Upper lobe of left lung (tissue), 6 donors: Measurements from ENCODE around the gene FBXL13. TPM values are rescaled to one million over a fixed set of nuclear protein-coding genes. Genes with fewer than 3 reads are reported as not detected.

Experiments used
- ATAC-seq, 2 donors: fragments of 200-7000 bp; cut with Tn5 transposase; one replicate each; pipeline ENCODE4 v1.9.1; 2022; ENCODE audit warnings: mild to moderate bottlenecking in 2 of 2, moderate library complexity in 2 of 2; ENCODE audit not compliant: low FRiP score in 2 of 2
- DNase-seq, 2 donors: peaks; one replicate each; pipeline ENCODE4 v3.0.0-alpha.2; 2019 to 2020
- H3K27ac ChIP-seq, 4 donors: fragments of 200-600 bp; sonication (generic); one replicate each; pipeline ENCODE4 v1.5.1; 2016 to 2019
- H3K27me3 ChIP-seq, 4 donors: fragments of 200-600 bp; sonication (generic); one replicate each; pipeline ENCODE4 v1.5.1; 2017 to 2019
- H3K36me3 ChIP-seq, 4 donors: fragments of 200-600 bp; sonication (generic); one replicate each; pipeline ENCODE4 v1.5.1; 2016 to 2019
- H3K4me1 ChIP-seq, 4 donors: fragments of 200-600 bp; sonication (generic); one replicate each; pipeline ENCODE4 v1.5.1; 2018 to 2019
- H3K4me3 ChIP-seq, 4 donors: fragments of 200-600 bp; sonication (generic); one replicate each; pipeline ENCODE4 v1.5.1; 2017 to 2019; ENCODE audit warnings: mild to moderate bottlenecking in 2 of 4, moderate library complexity in 1 of 4
- H3K9me3 ChIP-seq, 4 donors: fragments of 200-600 bp; sonication (generic); one replicate each; pipeline ENCODE4 v1.5.1; 2018 to 2019
- CTCF ChIP-seq, 6 experiments: fragments of 450-650 bp in 4 of 6; fragments of 200-600 bp in 2 of 6; sonication (generic) in 2 of 6; IDR thresholded peaks; one replicate each; pipeline ENCODE4 v1.5.1; 2016 to 2019; ENCODE audit warnings: antibody characterized with exemption in 6 of 6
- EP300 ChIP-seq, 4 donors: sonication (generic); formaldehyde crosslinking; IDR thresholded peaks; one replicate each; pipeline ENCODE4 v1.5.1; 2017; ENCODE audit warnings: antibody characterized with exemption in 4 of 4, control low read depth in 2 of 4
- POLR2A ChIP-seq, 4 donors: fragments of 450-650 bp; IDR thresholded peaks; one replicate each; pipeline ENCODE4 v1.5.1; 2016 to 2017; ENCODE audit warnings: antibody characterized with exemption in 4 of 4, mild to moderate bottlenecking in 2 of 4
- POLR2AphosphoS5 ChIP-seq, 2 donors: sonication (generic); formaldehyde crosslinking; IDR thresholded peaks; one replicate each; pipeline ENCODE4 v1.5.1; 2017; ENCODE audit warnings: antibody characterized with exemption in 2 of 2
- WGBS, 2 donors: methylation state at CpG; one replicate each; pipeline ENCODE4 v1.1.5; 2017 to 2018; 5-methylcytosine and 5-hydroxymethylcytosine counted together
- total RNA-seq, 6 donors: library from RNA; depleted of rRNA in 4 of 6; stranded (reverse); fragments of >200 nt in 4 of 6; gene quantifications; one replicate each; pipeline versions ENCODE4 v1.1.0 to v1.2.1, GENCODE V29; 2016 to 2021
- donor health status: DM: no; HTN: no; CAD: no; lungs with moderate emphysema.
- donor health status: DM: no; HTN: yes; CAD: no; lungs with severe emphysema.

FBXL13 gene
- total RNA-seq, 6 donors from 2014 or later, result 1.6 to 11.6 (median 2.9) TPM

GRCh38 chr7:103011650-103012049 lies 62.9 kb downstream of the FBXL13 start:
- Histone ChIP-seq H3K27me3 (no peaks in the 10 kb centered on the region), H3K9me3 (peaks cover 0 to 6% (median 0%) of the 10 kb centered on the region in 4 donors), H3K4me3 (no peak overlapping the region), H3K27ac (no peak overlapping the region), H3K36me3 (no peaks in the 10 kb centered on the region), H3K4me1 (no peaks in the 10 kb centered on the region)
- TF ChIP-seq EP300 (IDR thresholded peaks at IDR 0.05), result no peak
- no peak for TF ChIP-seq POLR2AphosphoS5 (IDR thresholded peaks at IDR 0.05)
- WGBS, 2 donors, result 71 to 73% methylated on average over 3 of the region's 3 CpGs
- no peak for DNase-seq
- ATAC-seq, result no peak

- no peaks in the 10 kb centered on the region for H3K4me1 ChIP-seq
- ATAC-seq, result no peak
- H3K27ac ChIP-seq, result no peak overlapping the region
- no peak for TF ChIP-seq CTCF (IDR thresholded peaks at IDR 0.05)
- TF ChIP-seq POLR2AphosphoS5 (IDR thresholded peaks at IDR 0.05), result no peak
- no peak for TF ChIP-seq POLR2A (IDR thresholded peaks at IDR 0.05)
- TF ChIP-seq EP300 (IDR thresholded peaks at IDR 0.05), result no peak
- no peak overlapping the region for H3K4me3 ChIP-seq
- no peaks in the 10 kb centered on the region for H3K27me3 ChIP-seq
- no peaks in the 10 kb centered on the region for H3K9me3 ChIP-seq
- DNase-seq, result no peak
- 71% methylated on average over 1 of the region's 1 CpG; no CpG with 5 or more reads in 1 of the 2 donors for WGBS, 2 donors
- no peaks in the 10 kb centered on the region for H3K36me3 ChIP-seq
Observed at GRCh38 chr7:103010211-103010610, 64.4 kb downstream of the FBXL13 start.

GRCh38 chr7:103009466-103010185 lies 65.0 kb downstream of the FBXL13 start:
- ATAC-seq (no peak), DNase-seq (peak in 1 of 2 donors; percentile 6)
- Histone ChIP-seq H3K27me3 (no peaks in the 10 kb centered on the region), H3K27ac (no peak overlapping the region), H3K4me1 (no peaks in the 10 kb centered on the region), H3K36me3 (no peaks in the 10 kb centered on the region), H3K9me3 (no peaks in the 10 kb centered on the region), H3K4me3 (no peak overlapping the region)
- no peak for TF ChIP-seq POLR2A (IDR thresholded peaks at IDR 0.05)
- no peak for TF ChIP-seq CTCF (IDR thresholded peaks at IDR 0.05)
- no peak for TF ChIP-seq POLR2AphosphoS5 (IDR thresholded peaks at IDR 0.05)
- no peak for TF ChIP-seq EP300 (IDR thresholded peaks at IDR 0.05)
- WGBS, 2 donors, result 56 to 59% methylated on average over 2 to 4 of the region's 5 CpGs

- ATAC-seq (no peak), DNase-seq (no peak)
- TF ChIP-seq POLR2A (IDR thresholded peaks at IDR 0.05) (no peak), POLR2AphosphoS5 (IDR thresholded peaks at IDR 0.05) (no peak), CTCF (IDR thresholded peaks at IDR 0.05) (no peak)
- H3K36me3 ChIP-seq, result peaks cover 0 to 2% (median 0%) of the 10 kb centered on the region in 4 donors
- no peaks in the 10 kb centered on the region for H3K27me3 ChIP-seq
- no peak overlapping the region for H3K4me3 ChIP-seq
- peaks cover 0 to 7% (median 4%) of the 10 kb centered on the region in 4 donors for H3K9me3 ChIP-seq
- H3K4me1 ChIP-seq, result no peaks in the 10 kb centered on the region
- H3K27ac ChIP-seq, result no peak overlapping the region
- 72 to 92% methylated on average over 1 of the region's 1 CpG for WGBS, 2 donors
Observed at GRCh38 chr7:103003004-103003403, 71.6 kb downstream of the FBXL13 start.

- WGBS, 2 donors, result 91 to 93% methylated on average over 2 of the region's 2 CpGs
- Histone ChIP-seq H3K27me3 (no peaks in the 10 kb centered on the region), H3K4me3 (no peak overlapping the region), H3K9me3 (peaks cover 0 to 7% (median 4%) of the 10 kb centered on the region in 4 donors), H3K27ac (no peak overlapping the region), H3K36me3 (peaks cover 0 to 2% (median 0%) of the 10 kb centered on the region in 4 donors), H3K4me1 (no peaks in the 10 kb centered on the region)
- TF ChIP-seq CTCF (IDR thresholded peaks at IDR 0.05) (no peak), POLR2A (IDR thresholded peaks at IDR 0.05) (no peak), EP300 (IDR thresholded peaks at IDR 0.05) (no peak), POLR2AphosphoS5 (IDR thresholded peaks at IDR 0.05) (no peak)
- ATAC-seq (no peak), DNase-seq (no peak)
Observed at GRCh38 chr7:103001210-103001609, 73.4 kb downstream of the FBXL13 start.
